Fibroblast of mammary gland (primary cell): Measurements from ENCODE around the gene GOLGA6D.
"Not testable (repeated sequence)": the region's sequence is repeated elsewhere in the genome, so short reads cannot be mapped to it uniquely, and the experiment has no call there.

Source experiments
- DNase-seq: peaks from one replicate; pipeline ENCODE4 v3.0.0-alpha.2; 2010; ENCODE audit warnings: low read depth
- H3K4me3 ChIP-seq: 2 replicates; pipeline ENCODE4 v1.5.1; 2011; ENCODE audit warnings: low read depth, mild to moderate bottlenecking, low read length, moderate library complexity; ENCODE audit not compliant: control insufficient read depth
- TF ChIP-seq, protein P1 (sequence below): conservative IDR thresholded peaks from 2 replicates; pipeline ENCODE4 v1.5.1; 2011; ENCODE audit warnings: low read depth, low read length, inconsistent platforms; ENCODE audit not compliant: control insufficient read depth, insufficient read depth

The GOLGA6D gene

DNA sequence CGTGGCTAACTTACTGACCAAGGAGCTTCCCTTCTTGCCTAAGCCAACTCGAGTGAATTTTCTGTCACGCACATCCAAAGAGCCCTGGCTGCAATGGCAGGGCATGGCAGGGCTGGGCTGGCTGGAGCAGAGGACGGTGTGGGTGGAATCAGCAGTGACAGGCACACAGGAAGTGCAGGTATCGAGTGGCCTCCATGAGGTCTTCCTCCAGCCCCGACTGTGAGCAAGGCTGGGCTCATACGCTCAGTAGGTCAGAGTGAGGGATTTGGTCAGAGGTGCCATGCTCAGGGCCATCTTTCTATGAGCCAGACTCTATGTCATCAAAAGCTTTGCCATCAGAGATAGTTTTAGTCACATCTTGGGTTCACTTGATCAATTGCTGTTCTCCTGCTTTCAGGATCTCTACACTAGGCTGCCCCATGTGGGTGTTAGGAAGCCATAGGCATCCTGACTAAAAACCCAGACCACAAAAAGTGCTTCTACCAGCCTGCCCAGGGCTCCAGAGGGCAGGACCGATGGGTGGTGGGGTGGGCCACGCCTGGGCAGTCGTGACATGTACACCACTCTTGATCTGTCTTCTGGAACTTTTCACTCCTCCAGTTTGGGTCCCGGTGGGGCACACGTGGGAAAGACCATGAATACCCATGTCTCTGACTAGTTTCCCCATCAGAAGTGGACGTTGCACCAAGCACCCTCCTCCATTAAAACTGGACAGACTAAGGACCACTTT lies 30.6 kb downstream of the GOLGA6D start:
- DNase-seq: no peak
- H3K4me3 ChIP-seq: no peak overlapping the region
- TF ChIP-seq, protein P1, sequence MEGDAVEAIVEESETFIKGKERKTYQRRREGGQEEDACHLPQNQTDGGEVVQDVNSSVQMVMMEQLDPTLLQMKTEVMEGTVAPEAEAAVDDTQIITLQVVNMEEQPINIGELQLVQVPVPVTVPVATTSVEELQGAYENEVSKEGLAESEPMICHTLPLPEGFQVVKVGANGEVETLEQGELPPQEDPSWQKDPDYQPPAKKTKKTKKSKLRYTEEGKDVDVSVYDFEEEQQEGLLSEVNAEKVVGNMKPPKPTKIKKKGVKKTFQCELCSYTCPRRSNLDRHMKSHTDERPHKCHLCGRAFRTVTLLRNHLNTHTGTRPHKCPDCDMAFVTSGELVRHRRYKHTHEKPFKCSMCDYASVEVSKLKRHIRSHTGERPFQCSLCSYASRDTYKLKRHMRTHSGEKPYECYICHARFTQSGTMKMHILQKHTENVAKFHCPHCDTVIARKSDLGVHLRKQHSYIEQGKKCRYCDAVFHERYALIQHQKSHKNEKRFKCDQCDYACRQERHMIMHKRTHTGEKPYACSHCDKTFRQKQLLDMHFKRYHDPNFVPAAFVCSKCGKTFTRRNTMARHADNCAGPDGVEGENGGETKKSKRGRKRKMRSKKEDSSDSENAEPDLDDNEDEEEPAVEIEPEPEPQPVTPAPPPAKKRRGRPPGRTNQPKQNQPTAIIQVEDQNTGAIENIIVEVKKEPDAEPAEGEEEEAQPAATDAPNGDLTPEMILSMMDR: no peak

GRCh38 chr15:75314552-75315290 lies 32.1 kb downstream of the GOLGA6D start:
- no peak for DNase-seq
- no peak overlapping the region for H3K4me3 ChIP-seq
- TF ChIP-seq, protein P1: no peak

DNA sequence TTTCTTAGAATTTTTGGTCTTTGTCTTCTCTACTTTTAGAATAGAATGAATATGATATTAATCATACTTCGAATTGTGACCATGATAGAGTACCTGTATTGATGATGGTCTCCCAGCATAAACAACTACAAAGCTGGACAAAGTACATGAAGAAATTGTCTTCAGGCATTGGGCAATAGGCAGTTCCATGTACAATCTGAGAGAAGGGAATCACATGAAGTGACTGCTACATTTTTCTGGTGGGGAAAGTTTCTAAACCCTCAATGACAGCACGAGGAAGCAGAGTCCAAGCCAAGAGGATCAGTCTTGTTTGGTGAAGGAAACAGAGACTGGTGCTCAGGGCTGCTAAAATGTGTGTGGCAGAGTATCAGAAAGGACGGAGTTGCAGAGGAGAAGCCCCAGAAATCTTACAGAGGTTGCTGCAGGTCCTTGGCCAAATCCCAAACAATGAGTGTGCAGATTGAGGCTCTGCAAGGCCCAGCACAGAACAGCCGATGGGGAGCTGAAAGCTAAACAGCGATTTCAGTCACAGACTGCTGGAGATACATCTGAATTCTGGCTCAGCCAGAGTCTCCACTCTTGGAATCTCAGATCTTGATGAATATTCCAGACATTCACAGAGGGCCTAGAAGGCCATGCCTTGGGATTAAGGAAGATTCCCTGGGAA lies 36.7 kb downstream of the GOLGA6D start:
- H3K4me3 ChIP-seq, DNase-seq: not testable (repeated sequence)

GRCh38 chr15:75321711-75322110 lies 39.1 kb downstream of the GOLGA6D start:
- TF ChIP-seq, protein P1: no peak
- no peak overlapping the region for H3K4me3 ChIP-seq
- no peak for DNase-seq

DNA sequence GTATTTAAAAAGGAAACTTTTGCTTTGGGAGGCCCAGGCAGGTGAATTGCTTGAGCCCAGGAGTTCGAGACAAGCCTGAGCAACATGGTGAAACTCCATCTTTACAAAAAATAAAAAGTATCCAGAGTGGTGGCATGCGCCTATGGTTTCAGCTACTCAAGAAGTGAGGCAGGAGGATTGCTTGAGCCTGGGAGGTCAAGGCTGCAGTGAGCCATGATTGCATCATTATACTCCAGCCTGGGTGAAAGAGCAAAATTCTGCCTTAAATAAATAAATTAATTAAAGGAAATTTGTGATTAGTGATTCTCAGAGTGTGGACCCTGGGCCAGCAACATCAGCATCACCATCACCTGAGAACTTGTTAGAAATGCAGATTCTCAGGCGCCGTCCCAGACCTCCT lies 43.3 kb downstream of the GOLGA6D start:
- no peak for DNase-seq
- no peak overlapping the region for H3K4me3 ChIP-seq
- TF ChIP-seq, protein P1: no peak

- TF ChIP-seq, protein P1: no peak
- H3K4me3 ChIP-seq: no peak overlapping the region
- DNase-seq: no peak
Observed at GRCh38 chr15:75327005-75327404, 44.4 kb downstream of the GOLGA6D start.

DNA sequence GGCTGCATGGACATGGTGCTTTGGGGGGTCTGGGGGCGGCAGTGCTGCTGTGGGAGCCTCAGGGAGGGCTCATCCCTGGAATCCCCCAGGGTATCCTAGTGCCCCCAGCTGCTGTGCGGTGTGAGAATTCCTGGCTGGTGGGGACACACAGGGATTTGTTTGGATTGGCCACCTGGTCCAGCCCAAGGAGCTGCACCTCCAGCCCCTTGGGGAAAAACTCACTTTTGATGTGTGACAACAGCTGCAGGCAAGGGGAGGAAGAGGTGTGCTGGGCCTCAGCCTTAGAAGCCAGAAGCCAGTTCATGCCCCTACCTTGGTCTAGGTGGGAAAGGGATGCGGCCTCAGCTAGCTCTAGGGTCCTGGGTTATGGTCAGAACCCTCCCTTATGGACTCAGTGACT lies 44.9 kb downstream of the GOLGA6D start:
- H3K4me3 ChIP-seq: no peak overlapping the region
- DNase-seq: no peak
- TF ChIP-seq, protein P1: no peak
